COLO829 (cell line): Measurements from ENCODE around the gene IDI1.

Experiments used
- DNase-seq: peaks from one replicate; pipeline ENCODE4 v3.0.0; 2012; ENCODE audit warnings: low spot score

IDI1 gene

GRCh38 chr10:992871-993270 lies 56.0 kb downstream of the IDI1 start:
- DNase-seq: no peak

DNA sequence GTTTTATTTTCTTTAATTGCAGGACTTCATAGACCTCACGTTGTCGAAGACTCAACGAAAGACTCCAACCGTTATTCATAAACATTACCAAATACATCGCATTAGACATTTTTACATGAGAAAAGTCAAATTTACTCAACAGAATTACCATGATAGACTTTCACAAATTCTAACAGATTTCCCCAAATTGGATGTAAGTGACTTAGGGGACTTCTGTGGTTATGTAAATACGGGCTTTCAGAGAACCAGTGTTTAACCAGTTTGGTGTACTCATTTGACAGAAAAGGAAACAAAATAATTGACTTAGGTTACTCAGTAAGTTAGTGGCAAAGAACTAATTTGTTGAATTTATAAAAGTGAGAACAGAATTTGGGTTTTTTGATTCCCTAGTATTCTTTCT lies 56.5 kb downstream of the IDI1 start:
- no peak for DNase-seq

GRCh38 chr10:990808-991207 lies 58.1 kb downstream of the IDI1 start:
- no peak for DNase-seq
